ENCODE results near the gene SLC25A4.
A peak's percentile ranks its signal among the peaks of the same experiment; 100 is the strongest.

SLC25A4 gene

DNA sequence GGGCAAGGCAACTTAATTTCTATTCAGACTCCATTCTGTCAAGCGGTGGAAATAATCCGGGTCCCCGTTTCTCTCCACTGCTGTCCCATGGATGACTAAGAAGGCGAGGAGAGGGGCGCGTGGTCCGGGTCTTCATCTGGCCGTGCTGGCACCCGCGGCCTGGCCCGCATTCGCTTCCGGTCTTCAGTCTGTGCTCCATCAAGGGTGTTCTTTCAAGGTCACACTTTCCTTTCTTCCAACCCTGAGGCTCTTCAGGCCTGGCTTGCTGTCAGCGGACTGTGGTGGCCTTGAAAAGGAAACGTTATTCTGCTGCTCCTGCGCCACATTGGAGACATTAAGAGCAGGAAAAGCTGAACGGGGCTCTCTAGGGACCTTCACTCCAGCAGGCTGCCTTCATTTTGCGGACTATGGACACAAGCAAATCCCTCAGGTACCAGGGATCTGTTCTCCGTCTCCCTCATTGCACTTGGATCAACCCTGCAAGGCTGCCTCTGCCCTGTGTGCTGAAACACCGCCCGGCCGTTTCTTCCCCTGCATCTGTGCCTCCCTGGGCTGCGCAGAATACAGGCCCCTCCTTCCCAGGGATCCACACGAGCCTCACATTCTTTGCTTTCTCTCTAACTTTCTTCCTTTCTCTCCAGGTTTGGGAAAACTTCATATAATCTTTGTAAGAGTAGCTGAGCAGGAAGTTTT lies 5.7 kb upstream of the SLC25A4 start:
- DNase-seq (ENCODE audit: insufficient read length, low spot score) (no peak), FAIRE-seq (no peak)
- TF ChIP-seq TAF1 (IDR thresholded peaks at IDR 0.05; ENCODE audit: low read depth, low read length) (no peak), SPI1 (IDR thresholded peaks at IDR 0.05; ENCODE audit: low read depth, low read length) (no peak), PAX5 (IDR thresholded peaks at IDR 0.05; ENCODE audit: insufficient read depth, low read length, severe bottlenecking) (no peak), POLR2AphosphoS5 (IDR thresholded peaks at IDR 0.05; ENCODE audit: low read depth, low read length) (no peak), POU2F2 (IDR thresholded peaks at IDR 0.05; ENCODE audit: low read depth, low read length) (no peak), POLR2A (IDR thresholded peaks at IDR 0.05; ENCODE audit: low read depth, low read length) (no peak)

DNA sequence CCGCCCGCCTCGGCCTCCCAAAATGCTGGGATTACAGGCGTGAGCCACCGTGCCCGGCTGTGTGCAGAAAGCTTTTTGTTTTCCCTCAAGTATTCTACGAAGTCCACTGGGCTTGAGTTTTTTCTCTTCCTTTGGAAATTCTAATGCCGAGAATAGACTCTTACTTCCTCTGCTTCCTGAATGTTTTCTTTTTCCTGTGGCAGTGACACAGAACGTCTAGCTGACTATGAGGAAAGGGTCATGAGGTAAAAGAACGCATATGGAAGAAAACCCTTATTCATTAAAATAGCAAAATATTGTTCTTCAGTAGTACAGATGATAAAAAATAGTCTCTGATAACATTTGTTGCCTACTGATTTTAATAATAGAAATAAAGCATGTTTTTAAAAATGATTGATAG lies 4.9 kb upstream of the SLC25A4 start:
- TF ChIP-seq POLR2AphosphoS5 (IDR thresholded peaks at IDR 0.05; ENCODE audit: low read depth, low read length): no peak
- TF ChIP-seq POU2F2 (IDR thresholded peaks at IDR 0.05; ENCODE audit: low read depth, low read length): no peak
- TF ChIP-seq SPI1 (IDR thresholded peaks at IDR 0.05; ENCODE audit: low read depth, low read length): no peak
- no peak for TF ChIP-seq POLR2A (IDR thresholded peaks at IDR 0.05; ENCODE audit: low read depth, low read length)
- TF ChIP-seq TAF1 (IDR thresholded peaks at IDR 0.05; ENCODE audit: low read depth, low read length): no peak
- no peak for TF ChIP-seq PAX5 (IDR thresholded peaks at IDR 0.05; ENCODE audit: insufficient read depth, low read length, severe bottlenecking)
- DNase-seq (ENCODE audit: insufficient read length, low spot score) (no peak), FAIRE-seq (no peak)

DNA sequence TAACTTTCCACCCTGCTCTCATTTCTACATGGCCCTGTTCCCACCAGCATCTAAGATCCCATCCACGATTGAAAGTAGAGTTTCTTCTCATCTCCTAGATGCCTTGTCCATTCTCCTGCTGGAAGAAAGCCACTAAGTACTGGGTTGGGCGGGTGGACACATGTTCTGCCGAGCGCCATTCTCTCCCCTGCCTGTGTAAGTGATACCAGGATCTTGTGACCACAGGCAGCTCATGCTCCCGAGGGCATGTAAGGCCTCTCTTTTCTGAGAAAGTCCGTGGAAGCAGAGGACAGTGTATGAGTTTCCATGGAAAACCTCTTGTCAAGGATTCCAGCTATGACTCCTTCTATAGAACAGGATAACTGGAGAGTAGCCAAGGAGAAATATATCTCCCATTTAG lies 3.3 kb upstream of the SLC25A4 start:
- FAIRE-seq: no peak

DNA sequence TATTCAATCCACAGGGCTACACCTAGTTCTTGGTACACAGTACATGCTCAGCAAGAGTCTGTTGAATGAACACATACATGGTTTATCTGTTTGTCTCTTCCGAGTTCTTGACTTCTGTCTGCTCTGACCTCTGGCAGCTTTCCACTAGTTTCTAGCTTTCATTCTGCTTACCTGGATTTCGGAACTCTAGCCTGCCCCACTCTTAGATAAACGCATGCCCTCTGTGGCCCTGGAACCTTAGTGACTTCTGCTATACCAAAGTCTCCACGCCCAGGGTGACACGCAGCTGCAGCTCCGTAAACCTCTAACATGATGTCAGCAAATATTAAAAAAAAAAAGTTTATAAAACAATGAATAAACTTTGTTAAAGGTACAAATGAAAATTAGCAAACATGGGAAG lies 1.3 kb upstream of the SLC25A4 start:
- TF ChIP-seq POU2F2 (IDR thresholded peaks at IDR 0.05; ENCODE audit: low read depth, low read length) (no peak), SPI1 (IDR thresholded peaks at IDR 0.05; ENCODE audit: low read depth, low read length) (no peak), PAX5 (IDR thresholded peaks at IDR 0.05; ENCODE audit: insufficient read depth, low read length, severe bottlenecking) (no peak), POLR2A (IDR thresholded peaks at IDR 0.05; ENCODE audit: low read depth, low read length) (no peak), POLR2AphosphoS5 (IDR thresholded peaks at IDR 0.05; ENCODE audit: low read depth, low read length) (no peak), TAF1 (IDR thresholded peaks at IDR 0.05; ENCODE audit: low read depth, low read length) (no peak)
- no peak for FAIRE-seq

More for the DNA sequence above, 3.3 kb upstream of the SLC25A4 start:
- DNase-seq (ENCODE audit: insufficient read length, low spot score): no peak
- TF ChIP-seq POLR2A (IDR thresholded peaks at IDR 0.05; ENCODE audit: low read depth, low read length) (no peak), POU2F2 (IDR thresholded peaks at IDR 0.05; ENCODE audit: low read depth, low read length) (no peak), TAF1 (IDR thresholded peaks at IDR 0.05; ENCODE audit: low read depth, low read length) (no peak), POLR2AphosphoS5 (IDR thresholded peaks at IDR 0.05; ENCODE audit: low read depth, low read length) (no peak), PAX5 (IDR thresholded peaks at IDR 0.05; ENCODE audit: insufficient read depth, low read length, severe bottlenecking) (no peak), SPI1 (IDR thresholded peaks at IDR 0.05; ENCODE audit: low read depth, low read length) (no peak)

DNA sequence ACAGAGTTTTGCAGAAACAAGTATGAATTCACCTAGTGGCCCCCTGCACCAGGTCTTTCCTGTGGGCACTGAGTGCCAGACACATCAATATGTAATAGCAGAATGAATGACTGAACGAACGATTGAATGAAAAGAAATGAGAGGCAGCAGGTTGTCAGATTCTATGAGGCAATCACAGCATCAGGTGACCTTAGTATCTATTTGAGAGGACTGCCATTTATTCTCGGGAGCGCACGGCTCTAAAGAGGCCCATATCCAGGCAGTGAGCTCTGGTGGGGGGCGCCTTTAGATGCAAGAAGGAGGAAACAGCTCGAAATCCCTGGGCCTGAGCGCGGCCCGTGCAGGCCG lies 528 bp upstream of the SLC25A4 start:
- TF ChIP-seq SPI1 (IDR thresholded peaks at IDR 0.05; ENCODE audit: low read depth, low read length): no peak
- no peak for TF ChIP-seq POU2F2 (IDR thresholded peaks at IDR 0.05; ENCODE audit: low read depth, low read length)
- TF ChIP-seq POLR2AphosphoS5 (IDR thresholded peaks at IDR 0.05; ENCODE audit: low read depth, low read length): no peak
- TF ChIP-seq POLR2A (IDR thresholded peaks at IDR 0.05; ENCODE audit: low read depth, low read length): no peak
- TF ChIP-seq PAX5 (IDR thresholded peaks at IDR 0.05; ENCODE audit: insufficient read depth, low read length, severe bottlenecking): no peak
- no peak for TF ChIP-seq TAF1 (IDR thresholded peaks at IDR 0.05; ENCODE audit: low read depth, low read length)
- DNase-seq (ENCODE audit: insufficient read length, low spot score) (no peak), FAIRE-seq (peak; percentile 56)

More for the DNA sequence above, 1.3 kb upstream of the SLC25A4 start:
- DNase-seq (ENCODE audit: insufficient read length, low spot score): no peak

DNA sequence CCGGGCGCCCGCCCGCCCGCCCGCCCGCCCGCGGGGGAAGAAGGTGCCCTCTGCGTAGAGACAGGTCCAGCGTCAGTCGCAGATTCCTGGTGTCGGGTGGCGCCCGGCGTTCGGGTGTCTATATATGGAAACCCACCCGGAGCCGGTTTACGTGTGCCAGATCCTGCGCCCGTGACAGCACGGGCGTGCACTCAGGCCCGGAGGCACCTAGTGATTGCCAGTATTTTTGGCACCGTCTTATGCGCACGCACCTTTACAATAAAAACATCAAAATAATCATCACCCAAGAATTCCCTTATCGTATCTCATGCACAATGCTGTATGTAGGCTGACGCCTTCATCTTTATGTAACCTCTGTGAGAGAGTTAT lies 519 bp downstream of the SLC25A4 start:
- no peak for DNase-seq (ENCODE audit: insufficient read length, low spot score)
- TF ChIP-seq PAX5 (IDR thresholded peaks at IDR 0.05; ENCODE audit: insufficient read depth, low read length, severe bottlenecking) (no peak), SPI1 (IDR thresholded peaks at IDR 0.05; ENCODE audit: low read depth, low read length) (no peak), POLR2AphosphoS5 (IDR thresholded peaks at IDR 0.05; ENCODE audit: low read depth, low read length) (no peak), TAF1 (IDR thresholded peaks at IDR 0.05; ENCODE audit: low read depth, low read length) (no peak), POU2F2 (IDR thresholded peaks at IDR 0.05; ENCODE audit: low read depth, low read length) (no peak), POLR2A (IDR thresholded peaks at IDR 0.05; ENCODE audit: low read depth, low read length) (no peak)
- FAIRE-seq: peak; percentile 91

DNA sequence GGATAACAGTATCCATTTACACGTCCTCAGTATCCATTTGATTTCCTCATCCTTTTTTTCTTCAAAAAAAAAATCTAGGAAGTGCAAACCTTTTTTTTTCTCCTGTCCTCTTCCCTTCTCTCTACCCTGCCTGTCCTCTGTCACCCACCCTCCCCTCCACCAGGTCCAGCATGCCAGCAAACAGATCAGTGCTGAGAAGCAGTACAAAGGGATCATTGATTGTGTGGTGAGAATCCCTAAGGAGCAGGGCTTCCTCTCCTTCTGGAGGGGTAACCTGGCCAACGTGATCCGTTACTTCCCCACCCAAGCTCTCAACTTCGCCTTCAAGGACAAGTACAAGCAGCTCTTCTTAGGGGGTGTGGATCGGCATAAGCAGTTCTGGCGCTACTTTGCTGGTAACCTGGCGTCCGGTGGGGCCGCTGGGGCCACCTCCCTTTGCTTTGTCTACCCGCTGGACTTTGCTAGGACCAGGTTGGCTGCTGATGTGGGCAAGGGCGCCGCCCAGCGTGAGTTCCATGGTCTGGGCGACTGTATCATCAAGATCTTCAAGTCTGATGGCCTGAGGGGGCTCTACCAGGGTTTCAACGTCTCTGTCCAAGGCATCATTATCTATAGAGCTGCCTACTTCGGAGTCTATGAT lies 1.7 kb downstream of the SLC25A4 start:
- DNase-seq (ENCODE audit: insufficient read length, low spot score) (no peak), FAIRE-seq (no peak)
- no peak for TF ChIP-seq SPI1 (IDR thresholded peaks at IDR 0.05; ENCODE audit: low read depth, low read length)
- TF ChIP-seq POLR2A (IDR thresholded peaks at IDR 0.05; ENCODE audit: low read depth, low read length): no peak
- no peak for TF ChIP-seq PAX5 (IDR thresholded peaks at IDR 0.05; ENCODE audit: insufficient read depth, low read length, severe bottlenecking)
- no peak for TF ChIP-seq TAF1 (IDR thresholded peaks at IDR 0.05; ENCODE audit: low read depth, low read length)
- TF ChIP-seq POU2F2 (IDR thresholded peaks at IDR 0.05; ENCODE audit: low read depth, low read length): no peak
- no peak for TF ChIP-seq POLR2AphosphoS5 (IDR thresholded peaks at IDR 0.05; ENCODE audit: low read depth, low read length)

DNA sequence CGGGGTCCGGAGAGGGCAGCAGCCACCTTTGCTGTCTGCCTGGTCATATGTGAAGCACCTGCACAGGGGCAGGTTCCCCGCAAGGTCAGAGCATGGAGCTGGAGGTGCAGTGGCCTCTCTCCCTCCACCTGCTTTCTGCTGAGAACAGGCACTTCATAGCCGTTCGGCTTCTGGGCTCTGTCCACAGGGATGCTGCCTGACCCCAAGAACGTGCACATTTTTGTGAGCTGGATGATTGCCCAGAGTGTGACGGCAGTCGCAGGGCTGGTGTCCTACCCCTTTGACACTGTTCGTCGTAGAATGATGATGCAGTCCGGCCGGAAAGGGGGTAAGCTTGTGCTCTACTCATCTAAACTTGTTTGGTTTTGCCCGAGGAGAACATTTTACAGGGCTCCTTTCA lies 2.5 kb downstream of the SLC25A4 start:
- FAIRE-seq (no peak), DNase-seq (ENCODE audit: insufficient read length, low spot score) (no peak)
- TF ChIP-seq PAX5 (IDR thresholded peaks at IDR 0.05; ENCODE audit: insufficient read depth, low read length, severe bottlenecking) (no peak), POU2F2 (IDR thresholded peaks at IDR 0.05; ENCODE audit: low read depth, low read length) (no peak), POLR2AphosphoS5 (IDR thresholded peaks at IDR 0.05; ENCODE audit: low read depth, low read length) (no peak), SPI1 (IDR thresholded peaks at IDR 0.05; ENCODE audit: low read depth, low read length) (no peak), TAF1 (IDR thresholded peaks at IDR 0.05; ENCODE audit: low read depth, low read length) (no peak), POLR2A (IDR thresholded peaks at IDR 0.05; ENCODE audit: low read depth, low read length) (no peak)

DNA sequence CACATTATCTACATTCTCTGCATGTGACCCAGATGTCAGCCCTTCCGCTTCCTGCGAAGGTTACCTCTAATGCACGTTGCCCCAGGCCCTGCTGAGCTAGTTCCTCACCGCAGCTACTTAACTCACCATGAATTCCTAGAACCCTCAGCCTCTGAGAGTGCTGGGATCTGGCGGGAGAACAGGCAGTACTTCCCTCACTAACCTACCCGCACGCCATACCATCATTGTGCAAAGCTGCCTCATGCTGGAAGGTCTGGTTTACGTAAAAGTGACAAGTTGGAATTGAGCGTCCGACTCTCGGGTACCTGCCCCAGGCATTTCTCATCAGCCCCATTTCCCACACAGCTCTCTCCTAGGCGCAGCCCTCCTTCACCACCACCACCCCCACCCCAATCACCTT lies 6.3 kb downstream of the SLC25A4 start:
- peak; percentile 23 for FAIRE-seq
- DNase-seq (ENCODE audit: insufficient read length, low spot score): no peak
- TF ChIP-seq TAF1 (IDR thresholded peaks at IDR 0.05; ENCODE audit: low read depth, low read length): no peak
- no peak for TF ChIP-seq PAX5 (IDR thresholded peaks at IDR 0.05; ENCODE audit: insufficient read depth, low read length, severe bottlenecking)
- TF ChIP-seq POLR2A (IDR thresholded peaks at IDR 0.05; ENCODE audit: low read depth, low read length): no peak; the same call in 1 of the 2 replicates
- TF ChIP-seq POLR2AphosphoS5 (IDR thresholded peaks at IDR 0.05; ENCODE audit: low read depth, low read length): no peak
- TF ChIP-seq SPI1 (IDR thresholded peaks at IDR 0.05; ENCODE audit: low read depth, low read length): no peak
- no peak for TF ChIP-seq POU2F2 (IDR thresholded peaks at IDR 0.05; ENCODE audit: low read depth, low read length)

All from GM12891 (cell line).